CD14-positive monocyte (primary cell): Measurements from ENCODE around the gene GNG4. TPM values are rescaled to one million over a fixed set of nuclear protein-coding genes. Genes with fewer than 3 reads are reported as not detected.
"Not testable (repeated sequence)": the region's sequence is repeated elsewhere in the genome, so short reads cannot be mapped to it uniquely, and the experiment has no call there.

Experiments used
- DNase-seq, 3 donors: peaks; one replicate each; pipeline ENCODE4 v3.0.0-alpha.2; 2011 to 2022
- H2AFZ ChIP-seq: 2 replicates; pipeline ENCODE4 v1.6.0; 2012; ENCODE audit warnings: mild to moderate bottlenecking, low read depth, low read length, inconsistent platforms; ENCODE audit not compliant: insufficient read depth, poor library complexity, severe bottlenecking
- H3K27ac ChIP-seq, 2 donors: 1 replicate in 1 of 2; 2 replicates in 1 of 2; pipeline ENCODE4 v1.5.1; 2012 to 2013; ENCODE audit warnings: low read length in 2 of 2, control low read depth in 1 of 2, inconsistent platforms in 1 of 2, low read depth in 1 of 2, mild to moderate bottlenecking in 1 of 2
- H3K27me3 ChIP-seq, 2 donors: one replicate each; pipeline versions ENCODE4 v1.6.0 to v1.6.1; 2011 to 2013; ENCODE audit warnings: low read length in 2 of 2; ENCODE audit not compliant: control insufficient read depth in 2 of 2, insufficient read depth in 2 of 2
- H3K36me3 ChIP-seq, 2 donors: replicated peaks in 1 of 2; 1 replicate in 1 of 2; 2 replicates in 1 of 2; pipeline versions ENCODE4 v1.5.1 to v1.6.1; 2012 to 2013; ENCODE audit warnings: low read length in 2 of 2, control low read depth in 1 of 2, inconsistent platforms in 1 of 2, mild to moderate bottlenecking in 1 of 2; ENCODE audit not compliant: insufficient read depth in 2 of 2, control insufficient read depth in 1 of 2
- H3K4me1 ChIP-seq, 2 donors: 1 replicate in 1 of 2; 2 replicates in 1 of 2; pipeline versions ENCODE4 v1.5.1 to v1.6.1; 2012 to 2013; ENCODE audit warnings: low read length in 2 of 2, control low read depth in 1 of 2, inconsistent platforms in 1 of 2, mild to moderate bottlenecking in 1 of 2, moderate library complexity in 1 of 2; ENCODE audit not compliant: insufficient read depth in 2 of 2, control insufficient read depth in 1 of 2
- H3K4me2 ChIP-seq: replicated peaks from 2 replicates; pipeline ENCODE3; 2012; ENCODE audit warnings: low read length, moderate library complexity, mild to moderate bottlenecking; ENCODE audit not compliant: poor library complexity, severe bottlenecking; ENCODE audit errors: extremely low read depth
- H3K4me3 ChIP-seq, 3 experiments: fragments of 200-600 bp in 1 of 3; sonication (generic) in 1 of 3; replicated peaks in 1 of 3; 1 replicate in 2 of 3; 2 replicates in 1 of 3; pipeline ENCODE4 v1.5.1; 2011 to 2013; ENCODE audit warnings: low read length in 3 of 3, mild to moderate bottlenecking in 3 of 3, control low read depth in 2 of 3, low read depth in 2 of 3, inconsistent platforms in 1 of 3, moderate library complexity in 1 of 3
- H3K79me2 ChIP-seq: 2 replicates; pipeline ENCODE4 v1.6.0; 2012; ENCODE audit warnings: mild to moderate bottlenecking, control low read depth, inconsistent platforms, low read length, moderate library complexity; ENCODE audit not compliant: insufficient read depth
- H3K9ac ChIP-seq: 2 replicates; pipeline ENCODE4 v1.6.0; 2017; ENCODE audit warnings: low read length, mild to moderate bottlenecking; ENCODE audit not compliant: insufficient read depth, poor library complexity, severe bottlenecking
- H3K9me3 ChIP-seq, 2 donors: replicated peaks in 1 of 2; 1 replicate in 1 of 2; 2 replicates in 1 of 2; pipeline versions ENCODE4 v1.5.1 to v1.6.1; 2012 to 2013; ENCODE audit warnings: low read length in 2 of 2, control low read depth in 1 of 2; ENCODE audit not compliant: control insufficient read depth in 1 of 2, insufficient read depth in 1 of 2
- H4K20me1 ChIP-seq: 2 replicates; pipeline ENCODE4 v1.6.0; 2012; ENCODE audit warnings: mild to moderate bottlenecking, low read length, control low read depth, moderate library complexity; ENCODE audit not compliant: insufficient read depth
- H3K27ac Mint-ChIP-seq, 7 donors: one replicate each; pipeline ENCODE4 v1.8.0; 2020; ENCODE audit warnings: mild to moderate bottlenecking in 7 of 7, mixed read lengths in 7 of 7, moderate library complexity in 6 of 7, inconsistent platforms in 2 of 7
- H3K27me3 Mint-ChIP-seq, 3 donors: one replicate each; pipeline ENCODE4 v1.8.0; 2021 to 2022; ENCODE audit warnings: low read depth in 3 of 3, mild to moderate bottlenecking in 3 of 3, mixed read lengths in 3 of 3, moderate library complexity in 3 of 3, inconsistent platforms in 1 of 3
- H3K36me3 Mint-ChIP-seq, 2 donors: one replicate each; pipeline ENCODE4 v1.8.0; 2020; ENCODE audit warnings: mixed read lengths in 2 of 2, inconsistent platforms in 1 of 2, mild to moderate bottlenecking in 1 of 2
- H3K4me1 Mint-ChIP-seq: one replicate; pipeline ENCODE4 v1.8.0; 2020; ENCODE audit warnings: mild to moderate bottlenecking, mixed read lengths
- H3K4me3 Mint-ChIP-seq, 2 donors: one replicate each; pipeline ENCODE4 v1.8.0; 2020; ENCODE audit warnings: mild to moderate bottlenecking in 2 of 2, mixed read lengths in 2 of 2, moderate library complexity in 1 of 2
- H3K9me3 Mint-ChIP-seq, 7 donors: one replicate each; pipeline ENCODE4 v1.8.0; 2020 to 2022; ENCODE audit warnings: mixed read lengths in 7 of 7, mild to moderate bottlenecking in 6 of 7, moderate library complexity in 6 of 7, inconsistent platforms in 2 of 7
- CTCF ChIP-seq: fragments of 200-600 bp; IDR thresholded peaks from one replicate; pipeline ENCODE4 v1.8.0; 2022; ENCODE audit warnings: antibody characterized with exemption, mild to moderate bottlenecking
- WGBS: methylation state at CpG from one replicate; pipeline ENCODE4 v1.1.5; 2013; ENCODE audit warnings: missing lambda C conversion rate; ENCODE audit not compliant: insufficient coverage; 5-methylcytosine and 5-hydroxymethylcytosine counted together
- intact Hi-C, 2 donors: fragments of 100-400 bp; cut with micrococcal nuclease; formaldehyde crosslinking; loops; one replicate each; pipeline versions ENCODE4 v1.15.0 to v1.15.1; 2023
- polyA plus RNA-seq, 3 donors: library from polyadenylated mRNA; depleted of rRNA in 1 of 3; unstranded in 2 of 3; stranded (reverse) in 1 of 3; fragments of 300-500 nt in 2 of 3; fragments of >200 nt in 1 of 3; fragmentation: Illumina TruSeq in 2 of 3; gene quantifications; 1 replicate in 2 of 3; 2 replicates in 1 of 3; pipeline ENCODE4 v1.2.3, GENCODE V29; 2012 to 2021

GNG4 gene
- polyA plus RNA-seq, 3 donors = not detected

- Mint-ChIP-seq H3K27me3 (peaks cover 7 to 35% (median 11%) of the 10 kb centered on the region in 3 donors), H3K27ac (no peak overlapping the region), H3K4me1 (peaks cover 3% of the 10 kb centered on the region), H3K36me3 (no peaks in the 10 kb centered on the region), H3K4me3 (no peak overlapping the region), H3K9me3 (peaks cover 0 to 8% (median 5%) of the 10 kb centered on the region in 7 donors)
- Histone ChIP-seq H4K20me1 (no peaks in the 10 kb centered on the region), H3K79me2 (no peaks in the 10 kb centered on the region), H2AFZ (no peak overlapping the region), H3K4me3 (no peak overlapping the region), H3K9me3 (no peaks in the 10 kb centered on the region), H3K27me3 (peaks cover 0 to 3% of the 10 kb centered on the region in 2 donors), H3K4me2 (no peak overlapping the region), H3K36me3 (no peaks in the 10 kb centered on the region), H3K4me1 (no peaks in the 10 kb centered on the region), H3K9ac (no peak overlapping the region), H3K27ac (no peak overlapping the region)
- DNase-seq = no peak
- 85% methylated on average over 5 of the region's 7 CpGs for WGBS
- intact Hi-C loops = no loop called here
- peak; percentile 27 for TF ChIP-seq CTCF
Observed at GRCh38 chr1:235597867-235598553, 51.6 kb downstream of the GNG4 start.

GRCh38 chr1:235595079-235595478 lies 54.5 kb downstream of the GNG4 start:
- H3K27ac Mint-ChIP-seq = no peak overlapping the region
- no peaks in the 10 kb centered on the region for H4K20me1 ChIP-seq
- H2AFZ ChIP-seq = no peak overlapping the region
- H3K27ac ChIP-seq = no peak overlapping the region
- peaks cover 1 to 8% (median 6%) of the 10 kb centered on the region in 7 donors for H3K9me3 Mint-ChIP-seq
- peaks cover 7 to 53% (median 16%) of the 10 kb centered on the region in 3 donors for H3K27me3 Mint-ChIP-seq
- no peak overlapping the region for H3K4me3 ChIP-seq
- H3K4me2 ChIP-seq = no peak overlapping the region
- no peak for DNase-seq
- no peaks in the 10 kb centered on the region for H3K36me3 ChIP-seq
- no peaks in the 10 kb centered on the region for H3K36me3 Mint-ChIP-seq
- H3K9me3 ChIP-seq = no peaks in the 10 kb centered on the region
- peaks cover 3% of the 10 kb centered on the region for H3K4me1 Mint-ChIP-seq
- intact Hi-C loops = no loop called here
- 71% methylated on average over 1 of the region's 8 CpGs for WGBS
- H3K4me3 Mint-ChIP-seq = no peak overlapping the region
- H3K27me3 ChIP-seq = peaks cover 0 to 3% of the 10 kb centered on the region in 2 donors
- no peaks in the 10 kb centered on the region for H3K4me1 ChIP-seq
- H3K79me2 ChIP-seq = no peaks in the 10 kb centered on the region
- no peak for TF ChIP-seq CTCF
- no peak overlapping the region for H3K9ac ChIP-seq

GRCh38 chr1:235594281-235594895 lies 55.2 kb downstream of the GNG4 start:
- peaks cover 7 to 53% (median 19%) of the 10 kb centered on the region in 3 donors for H3K27me3 Mint-ChIP-seq
- H3K9me3 ChIP-seq, H3K79me2 ChIP-seq, H3K4me3 Mint-ChIP-seq, H3K4me3 ChIP-seq, intact Hi-C loops, H3K27ac ChIP-seq, H3K36me3 ChIP-seq, DNase-seq, H3K4me1 ChIP-seq, H3K27ac Mint-ChIP-seq, H4K20me1 ChIP-seq, H3K27me3 ChIP-seq, H3K9ac ChIP-seq, H2AFZ ChIP-seq, H3K36me3 Mint-ChIP-seq, H3K4me1 Mint-ChIP-seq, H3K4me2 ChIP-seq: not testable (repeated sequence)
- WGBS = 96% methylated on average over 17 of the region's 20 CpGs
- H3K9me3 Mint-ChIP-seq = peaks cover 1 to 10% (median 6%) of the 10 kb centered on the region in 7 donors
